H1 (cell line): ENCODE measurements around the gene RELA.

Experiments
- ASH2L ChIP-seq: fragments of 200-600, 300-600 bp; sonication (generic); IDR thresholded peaks from one replicate; pipeline ENCODE4 v1.7.1; 2017; ENCODE audit warnings: low read length
- ATF2 ChIP-seq: IDR thresholded peaks from 2 replicates; pipeline ENCODE4 v1.6.1; 2012; ENCODE audit warnings: low read length, inconsistent platforms
- CTCF ChIP-seq, 3 experiments: IDR thresholded peaks; 1 replicate in 2 of 3; 2 replicates in 1 of 3; pipeline versions ENCODE4 v1.5.1 to v1.6.1; 2011; ENCODE audit warnings: low read length in 3 of 3, mild to moderate bottlenecking in 3 of 3, inconsistent platforms in 2 of 3, low read depth in 1 of 3, moderate library complexity in 1 of 3; ENCODE audit not compliant: insufficient read depth in 1 of 3; ENCODE audit errors: control extremely low read depth in 1 of 3
- EZH2 ChIP-seq: fragments of 200-600 bp; sonication (generic); IDR thresholded peaks from 2 replicates; pipeline ENCODE4 v1.7.1; 2012; ENCODE audit warnings: low read depth, mild to moderate bottlenecking, moderate library complexity, low read length, inconsistent platforms; ENCODE audit not compliant: severe bottlenecking
- POLR2A ChIP-seq, 2 experiments: IDR thresholded peaks; 1 replicate in 1 of 2; 2 replicates in 1 of 2; pipeline ENCODE4 v1.6.1; 2011; ENCODE audit warnings: low read depth in 2 of 2, low read length in 2 of 2, mild to moderate bottlenecking in 2 of 2; ENCODE audit errors: control extremely low read depth in 1 of 2
- POLR2AphosphoS5 ChIP-seq: IDR thresholded peaks from 2 replicates; pipeline ENCODE4 v1.6.1; 2011; ENCODE audit warnings: low read depth, low read length
- USF2 ChIP-seq: IDR thresholded peaks from 2 replicates; pipeline ENCODE4 v1.6.1; 2011; ENCODE audit warnings: low read length, improper control_type of control experiment

- TF ChIP-seq ATF2, result no peak
- TF ChIP-seq ASH2L, result no peak
- no peak for TF ChIP-seq USF2
- TF ChIP-seq EZH2, result no peak
- TF ChIP-seq POLR2AphosphoS5, result no peak
- no peak for TF ChIP-seq CTCF (IDR thresholded peaks at IDR 0.05; ENCODE audit: control extremely low read depth in 1 of 3, insufficient read depth in 1 of 3, low read depth in 1 of 3, low read length in 3 of 3)
- no peak for TF ChIP-seq POLR2A (IDR thresholded peaks at IDR 0.05; ENCODE audit: control extremely low read depth in 1 of 2, low read depth in 2 of 2, low read length in 2 of 2)
These were observed 34.3 kb upstream of the RELA start for GRCh38 chr11:65696802-65697552.
